ENCODE data around the gene THRB.

DNA sequence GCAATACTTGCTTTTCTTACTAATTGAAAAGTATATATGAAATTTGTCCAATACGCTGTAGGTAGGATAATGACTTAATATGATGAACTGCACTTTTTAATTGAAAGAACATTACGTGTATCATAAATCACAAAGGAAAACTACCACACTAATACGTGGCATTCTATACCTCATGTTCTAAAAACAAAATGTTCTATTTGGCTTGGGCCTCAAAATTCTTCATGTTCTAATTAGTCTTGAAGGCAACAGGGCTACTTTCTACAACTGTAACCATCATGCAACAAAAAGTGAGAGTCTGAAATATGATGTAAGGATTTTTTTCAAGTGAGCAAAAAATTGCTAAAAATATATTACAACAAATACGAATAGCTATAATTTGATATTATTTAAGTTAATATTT is 19.8 kb downstream of the THRB start:
- TF ChIP-seq ZNF174 (tag by site-specific recombination; IDR thresholded peaks at IDR 0.05): no peak
- TF ChIP-seq, protein P1, sequence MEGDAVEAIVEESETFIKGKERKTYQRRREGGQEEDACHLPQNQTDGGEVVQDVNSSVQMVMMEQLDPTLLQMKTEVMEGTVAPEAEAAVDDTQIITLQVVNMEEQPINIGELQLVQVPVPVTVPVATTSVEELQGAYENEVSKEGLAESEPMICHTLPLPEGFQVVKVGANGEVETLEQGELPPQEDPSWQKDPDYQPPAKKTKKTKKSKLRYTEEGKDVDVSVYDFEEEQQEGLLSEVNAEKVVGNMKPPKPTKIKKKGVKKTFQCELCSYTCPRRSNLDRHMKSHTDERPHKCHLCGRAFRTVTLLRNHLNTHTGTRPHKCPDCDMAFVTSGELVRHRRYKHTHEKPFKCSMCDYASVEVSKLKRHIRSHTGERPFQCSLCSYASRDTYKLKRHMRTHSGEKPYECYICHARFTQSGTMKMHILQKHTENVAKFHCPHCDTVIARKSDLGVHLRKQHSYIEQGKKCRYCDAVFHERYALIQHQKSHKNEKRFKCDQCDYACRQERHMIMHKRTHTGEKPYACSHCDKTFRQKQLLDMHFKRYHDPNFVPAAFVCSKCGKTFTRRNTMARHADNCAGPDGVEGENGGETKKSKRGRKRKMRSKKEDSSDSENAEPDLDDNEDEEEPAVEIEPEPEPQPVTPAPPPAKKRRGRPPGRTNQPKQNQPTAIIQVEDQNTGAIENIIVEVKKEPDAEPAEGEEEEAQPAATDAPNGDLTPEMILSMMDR (tag by site-specific recombination; IDR thresholded peaks at IDR 0.05): no peak
- TF ChIP-seq ZBTB1 (tag by site-specific recombination; IDR thresholded peaks at IDR 0.05): no peak
- TF ChIP-seq RBAK (tag by site-specific recombination; IDR thresholded peaks at IDR 0.05): no peak
- TF ChIP-seq KLF16 (tag by site-specific recombination; IDR thresholded peaks at IDR 0.05): no peak
- TF ChIP-seq ZNF654 (tag by site-specific recombination; IDR thresholded peaks at IDR 0.05; ENCODE audit: low read depth): no peak
- no peak for TF ChIP-seq HOXA7 (CRISPR knock-in tag; IDR thresholded peaks at IDR 0.05; ENCODE audit: borderline replicate concordance)
- TF ChIP-seq, protein P2, sequence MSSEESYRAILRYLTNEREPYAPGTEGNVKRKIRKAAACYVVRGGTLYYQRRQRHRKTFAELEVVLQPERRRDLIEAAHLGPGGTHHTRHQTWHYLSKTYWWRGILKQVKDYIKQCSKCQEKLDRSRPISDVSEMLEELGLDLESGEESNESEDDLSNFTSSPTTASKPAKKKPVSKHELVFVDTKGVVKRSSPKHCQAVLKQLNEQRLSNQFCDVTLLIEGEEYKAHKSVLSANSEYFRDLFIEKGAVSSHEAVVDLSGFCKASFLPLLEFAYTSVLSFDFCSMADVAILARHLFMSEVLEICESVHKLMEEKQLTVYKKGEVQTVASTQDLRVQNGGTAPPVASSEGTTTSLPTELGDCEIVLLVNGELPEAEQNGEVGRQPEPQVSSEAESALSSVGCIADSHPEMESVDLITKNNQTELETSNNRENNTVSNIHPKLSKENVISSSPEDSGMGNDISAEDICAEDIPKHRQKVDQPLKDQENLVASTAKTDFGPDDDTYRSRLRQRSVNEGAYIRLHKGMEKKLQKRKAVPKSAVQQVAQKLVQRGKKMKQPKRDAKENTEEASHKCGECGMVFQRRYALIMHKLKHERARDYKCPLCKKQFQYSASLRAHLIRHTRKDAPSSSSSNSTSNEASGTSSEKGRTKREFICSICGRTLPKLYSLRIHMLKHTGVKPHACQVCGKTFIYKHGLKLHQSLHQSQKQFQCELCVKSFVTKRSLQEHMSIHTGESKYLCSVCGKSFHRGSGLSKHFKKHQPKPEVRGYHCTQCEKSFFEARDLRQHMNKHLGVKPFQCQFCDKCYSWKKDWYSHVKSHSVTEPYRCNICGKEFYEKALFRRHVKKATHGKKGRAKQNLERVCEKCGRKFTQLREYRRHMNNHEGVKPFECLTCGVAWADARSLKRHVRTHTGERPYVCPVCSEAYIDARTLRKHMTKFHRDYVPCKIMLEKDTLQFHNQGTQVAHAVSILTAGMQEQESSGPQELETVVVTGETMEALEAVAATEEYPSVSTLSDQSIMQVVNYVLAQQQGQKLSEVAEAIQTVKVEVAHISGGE (tag by site-specific recombination; conservative IDR thresholded peaks at IDR 0.05; ENCODE audit: low read depth): no peak
- no peak for TF ChIP-seq REPIN1 (tag by site-specific recombination; IDR thresholded peaks at IDR 0.05; ENCODE audit: low read depth)
